HG03159 (cell line): Measurements from ENCODE around the gene TMEM161A.
"Not testable (repeated sequence)": the region's sequence is repeated elsewhere in the genome, so short reads cannot be mapped to it uniquely, and the experiment has no call there.

ENCODE experiments used
- ATAC-seq: cut with Tn5 transposase; IDR thresholded peaks from one replicate; pipeline ENCODE4 v1.9.1; 2021; ENCODE audit warnings: mild to moderate bottlenecking, moderate library complexity; ENCODE audit not compliant: unreplicated experiment

TMEM161A gene

GRCh38 chr19:19155495-19156219, 17.4 kb upstream of the TMEM161A start:
- no peak for ATAC-seq

DNA sequence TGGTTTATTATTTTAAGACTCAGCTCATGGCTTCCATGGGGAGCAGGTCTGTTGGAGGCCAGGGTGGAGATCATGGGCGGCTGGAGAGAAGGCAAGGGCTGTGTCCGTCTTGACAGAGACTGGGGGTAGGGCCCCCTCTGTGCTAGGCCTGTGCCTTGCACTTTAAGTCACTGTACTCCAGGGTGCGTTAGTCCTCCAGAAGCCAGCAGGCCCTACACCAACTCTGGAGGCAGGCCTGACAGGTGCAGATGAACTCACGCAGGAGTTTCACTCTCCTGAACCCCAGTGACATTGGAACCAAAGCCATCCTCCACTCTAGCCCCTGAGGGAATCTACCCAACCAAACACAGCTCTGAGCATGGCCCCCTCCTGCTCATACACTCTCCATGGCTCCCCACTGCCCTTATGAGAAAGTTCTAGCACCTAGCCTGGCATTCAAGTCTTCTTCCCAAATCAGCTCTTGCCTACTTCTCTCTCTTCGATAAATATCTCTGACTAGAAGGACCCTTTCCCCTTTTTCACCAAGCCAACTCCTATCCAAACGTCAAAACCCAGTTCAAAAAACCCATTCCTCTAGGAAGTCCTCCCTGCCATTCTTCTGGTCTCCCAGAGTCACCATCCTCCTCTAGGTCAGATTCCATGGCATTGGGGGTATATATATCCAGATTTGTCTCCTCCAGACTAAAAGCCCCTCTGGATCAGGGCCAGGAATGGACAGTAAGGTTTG, 16.7 kb upstream of the TMEM161A start:
- ATAC-seq: no peak

GRCh38 chr19:19152668-19153384, 14.5 kb upstream of the TMEM161A start:
- ATAC-seq: no peak

GRCh38 chr19:19151418-19151817, 13.1 kb upstream of the TMEM161A start:
- no peak for ATAC-seq

DNA sequence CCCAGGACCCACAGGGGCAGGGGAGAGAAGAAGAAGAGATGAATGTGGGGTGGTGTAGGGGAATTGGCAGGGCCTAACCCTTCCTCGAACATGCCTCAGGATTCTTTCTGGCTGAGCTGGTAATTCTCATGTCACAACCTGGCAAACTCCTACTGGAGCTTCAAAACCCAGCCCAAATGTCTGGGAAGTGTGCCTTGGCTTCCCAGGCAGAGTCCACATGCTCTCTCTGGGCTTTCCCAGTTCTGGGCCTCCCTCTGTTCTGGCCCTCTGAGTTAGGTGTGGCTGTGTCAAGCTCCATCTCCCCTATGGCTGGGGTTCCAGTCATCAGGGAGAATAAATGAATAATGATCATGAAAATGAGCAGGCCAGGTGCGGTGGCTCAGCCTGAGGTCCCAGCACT, 11.2 kb upstream of the TMEM161A start:
- ATAC-seq: no peak

GRCh38 chr19:19148504-19148903, 10.2 kb upstream of the TMEM161A start:
- ATAC-seq: not testable (repeated sequence)

- no peak for ATAC-seq
These were observed 9.1 kb upstream of the TMEM161A start for GRCh38 chr19:19147344-19147743.

GRCh38 chr19:19146865-19147264, 8.6 kb upstream of the TMEM161A start:
- no peak for ATAC-seq

DNA sequence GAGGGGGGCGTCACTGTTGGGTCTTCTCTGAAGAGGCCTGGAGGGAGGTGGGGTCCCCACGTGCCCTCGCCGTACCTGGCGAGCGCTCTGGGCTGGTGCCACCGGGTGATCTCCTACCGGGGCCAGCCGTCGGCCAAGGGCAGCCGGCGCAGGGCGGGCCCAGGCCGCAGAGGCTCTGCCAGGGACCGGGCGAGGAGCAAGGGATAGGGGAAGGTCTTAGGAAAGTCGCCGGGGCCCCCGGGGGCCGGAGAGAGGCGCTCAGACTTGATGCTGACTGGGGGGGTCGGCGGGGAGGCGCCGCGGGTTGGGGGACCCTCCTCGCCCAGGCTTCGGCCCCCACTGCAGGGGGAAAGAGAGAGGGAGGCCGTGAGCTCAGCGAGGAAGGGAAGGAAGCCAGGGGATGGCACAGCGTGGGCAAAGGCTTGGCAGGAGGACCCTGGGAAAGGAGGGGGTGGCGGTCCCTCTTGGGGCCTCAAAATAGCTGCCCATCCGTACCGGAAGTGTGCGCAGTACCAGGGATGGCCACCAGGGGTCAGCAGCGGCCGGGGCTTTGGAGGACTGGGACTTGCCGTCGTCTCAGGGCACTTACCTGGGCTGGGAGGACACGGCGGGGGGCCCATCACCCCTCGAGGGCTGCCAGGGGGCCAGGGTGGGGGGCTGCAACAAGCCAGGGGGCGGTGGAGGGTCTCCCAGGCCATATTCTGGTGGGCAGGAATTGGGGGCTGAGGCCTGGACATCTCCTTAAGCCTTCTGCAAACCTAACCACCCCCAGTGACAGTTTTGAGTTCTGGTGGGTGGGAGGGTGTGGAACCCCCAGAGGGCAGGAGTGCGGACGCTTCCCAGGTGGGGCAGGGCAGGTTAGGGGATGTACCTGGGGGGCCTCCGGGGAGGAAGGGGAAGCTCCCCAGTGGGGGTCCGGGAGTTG, 7.7 kb upstream of the TMEM161A start:
- no peak for ATAC-seq

GRCh38 chr19:19145281-19145680, 7.0 kb upstream of the TMEM161A start:
- no peak for ATAC-seq

DNA sequence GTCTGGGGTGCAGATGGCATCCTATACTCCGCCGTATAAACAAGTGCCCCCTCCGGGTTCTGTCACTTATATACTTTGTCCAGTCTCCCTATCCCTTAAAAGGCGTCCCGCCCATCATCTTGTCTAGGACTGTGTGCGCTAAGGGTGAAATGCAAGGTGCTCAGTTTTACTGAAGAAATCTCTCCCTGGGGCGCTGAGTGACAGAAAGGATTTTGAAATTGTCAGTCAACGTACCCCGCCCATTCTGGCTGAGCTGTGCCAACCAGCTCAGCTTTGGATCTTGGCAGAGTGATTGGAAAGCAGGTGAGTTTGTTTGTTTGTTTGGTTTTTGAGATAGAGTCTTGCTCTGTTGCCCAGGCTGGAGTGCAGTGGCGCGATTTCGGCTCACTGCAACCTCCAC, 4.1 kb upstream of the TMEM161A start:
- no peak for ATAC-seq

GRCh38 chr19:19140476-19140875, 2.2 kb upstream of the TMEM161A start:
- ATAC-seq: no peak

DNA sequence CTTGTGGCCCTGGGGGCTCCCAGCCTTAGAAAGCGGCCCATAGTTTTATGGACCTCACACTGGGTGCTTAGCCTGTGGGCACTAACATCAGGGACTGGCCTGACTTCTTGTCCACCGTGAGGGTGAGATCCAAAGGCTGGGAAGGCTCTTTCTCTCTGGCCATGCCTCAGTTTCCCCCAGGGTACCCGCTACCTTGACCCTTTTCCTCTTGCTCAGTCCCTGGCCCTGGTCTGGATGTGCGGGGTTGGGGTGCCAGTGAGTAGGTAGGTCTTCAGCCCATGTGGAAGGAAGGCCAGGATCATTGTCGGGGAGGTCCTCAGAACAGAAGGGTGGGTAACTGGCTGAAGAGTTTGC, 1.6 kb upstream of the TMEM161A start:
- ATAC-seq: no peak

GRCh38 chr19:19137556-19138108, 646 bp downstream of the TMEM161A start:
- ATAC-seq: no peak

GRCh38 chr19:19135713-19136112, 2.6 kb downstream of the TMEM161A start:
- ATAC-seq: not testable (repeated sequence)

GRCh38 chr19:19134687-19135158, 3.6 kb downstream of the TMEM161A start:
- ATAC-seq: no peak

GRCh38 chr19:19133985-19134384, 4.3 kb downstream of the TMEM161A start:
- no peak for ATAC-seq

- no peak for ATAC-seq
These were observed 5.4 kb downstream of the TMEM161A start for GRCh38 chr19:19132912-19133311.

DNA sequence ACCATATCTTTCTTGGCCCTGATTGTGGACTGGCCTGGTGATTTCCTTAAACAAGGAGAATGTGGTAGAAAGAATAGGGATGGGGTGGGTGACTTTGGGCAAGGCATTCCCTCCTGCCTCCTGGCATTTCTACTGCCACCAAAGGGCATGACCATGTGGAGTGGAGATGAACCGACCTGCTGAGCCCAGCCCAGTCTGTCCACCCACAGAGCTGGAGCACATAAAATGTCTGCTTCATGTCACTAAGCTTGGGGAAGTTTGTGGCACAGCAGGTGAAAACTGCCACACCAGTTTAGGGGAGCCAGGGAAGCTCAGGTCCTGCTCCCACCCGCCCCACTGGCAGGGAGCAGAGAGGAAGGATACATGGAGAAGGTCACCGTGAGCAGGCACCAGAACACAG, 6.3 kb downstream of the TMEM161A start:
- ATAC-seq: no peak

GRCh38 chr19:19126102-19126501, 12.2 kb downstream of the TMEM161A start:
- ATAC-seq: no peak
